Measurements from ENCODE around the gene DMXL1.
"Not testable (repeated sequence)": the region's sequence is repeated elsewhere in the genome, so short reads cannot be mapped to it uniquely, and the experiment has no call there.

DMXL1 gene

GRCh38 chr5:119122474-119122873, 51.6 kb downstream of the DMXL1 start:
- DNase-seq (ENCODE audit: low read depth in 2 of 2): not testable (repeated sequence)

DNA sequence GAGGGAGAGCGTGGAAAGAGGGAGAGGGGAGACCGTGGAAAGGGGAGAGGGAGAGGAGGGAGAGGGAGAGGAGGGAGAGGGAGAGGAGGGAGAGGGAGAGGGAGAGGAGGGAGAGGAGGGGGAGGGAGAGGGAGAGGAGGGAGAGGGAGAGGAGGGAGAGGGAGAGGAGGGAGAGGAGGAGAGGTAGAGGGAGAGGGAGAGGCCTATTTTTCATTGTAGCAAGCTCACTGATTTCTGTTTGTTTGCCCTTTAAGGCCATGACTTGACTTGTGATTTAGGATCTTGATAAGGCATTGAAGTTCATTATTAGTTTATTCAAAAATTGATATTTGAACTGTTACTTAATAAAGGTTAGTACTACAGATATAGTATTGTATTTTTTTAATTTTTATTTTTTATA, 52.4 kb downstream of the DMXL1 start:
- DNase-seq (ENCODE audit: low read depth in 2 of 2): no peak

GRCh38 chr5:119129770-119130169, 58.9 kb downstream of the DMXL1 start:
- DNase-seq (ENCODE audit: low read depth in 2 of 2): no peak

- no peak for DNase-seq (ENCODE audit: low read depth in 2 of 2)
Observed at GRCh38 chr5:119131530-119132304, 60.8 kb downstream of the DMXL1 start.

DNA sequence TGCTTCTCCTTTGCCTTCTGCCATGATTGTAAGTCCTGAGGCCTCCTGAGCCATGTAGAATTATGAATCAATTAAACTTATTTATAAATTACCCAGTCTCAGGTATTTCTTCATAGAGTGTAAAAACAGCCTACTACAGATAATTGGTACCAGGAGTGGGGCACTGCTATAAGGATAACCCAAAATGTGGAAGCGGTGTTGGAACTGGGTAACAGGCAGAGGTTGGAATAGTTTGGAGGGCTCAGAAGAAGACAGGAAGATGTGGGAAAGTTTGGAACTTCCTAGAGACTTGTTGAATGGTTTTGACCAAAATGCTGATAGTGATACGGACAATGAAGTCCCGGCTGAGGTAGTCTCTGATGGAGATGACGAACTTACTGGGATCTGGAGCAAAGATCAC, 64.9 kb downstream of the DMXL1 start:
- DNase-seq (ENCODE audit: low read depth in 2 of 2): not testable (repeated sequence)

GRCh38 chr5:119136666-119137318, 65.9 kb downstream of the DMXL1 start:
- no peak for DNase-seq (ENCODE audit: low read depth in 2 of 2)

GRCh38 chr5:119153629-119154028, 82.7 kb downstream of the DMXL1 start:
- DNase-seq (ENCODE audit: low read depth in 2 of 2): no peak

DNA sequence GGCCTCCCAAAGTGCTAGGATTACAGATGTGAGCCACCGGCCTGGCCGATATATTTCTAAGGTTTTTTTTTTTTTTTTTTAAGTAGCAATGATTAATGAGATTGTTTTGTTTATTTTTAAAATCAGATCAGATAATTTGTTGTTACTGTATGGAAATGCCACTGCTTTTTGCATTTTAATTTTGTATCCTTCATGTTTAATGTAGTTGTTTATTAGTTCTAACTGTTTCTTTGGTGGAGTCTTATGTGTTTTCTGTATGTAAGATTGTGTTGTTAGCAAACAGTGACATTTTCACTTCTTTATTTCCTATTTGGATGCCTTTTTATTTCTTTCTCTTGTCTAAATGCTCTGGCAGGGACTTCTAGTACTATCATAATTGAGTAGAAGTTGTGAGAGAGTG, 87.3 kb downstream of the DMXL1 start:
- no peak for DNase-seq (ENCODE audit: low read depth in 2 of 2)

DNA sequence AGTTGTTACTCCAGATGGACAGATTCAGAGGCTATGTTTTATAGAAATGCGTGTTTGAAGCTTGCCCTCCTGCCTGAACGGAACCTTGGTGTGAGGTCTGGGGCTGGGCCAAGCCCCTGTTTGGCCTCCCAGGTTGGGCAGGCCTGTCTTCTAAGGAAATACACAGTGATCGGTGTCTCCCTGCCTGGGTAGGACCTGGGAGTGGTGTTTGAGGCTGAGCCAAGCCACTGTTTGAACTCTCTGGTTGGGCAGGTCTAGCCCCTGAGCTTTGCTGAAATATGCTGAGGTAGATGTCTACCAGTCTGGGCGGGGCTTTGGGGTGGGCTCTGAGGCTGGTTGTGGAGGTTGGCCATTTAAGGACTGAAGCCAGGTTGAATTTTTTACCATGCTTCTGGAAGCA, 90.5 kb downstream of the DMXL1 start:
- no peak for DNase-seq (ENCODE audit: low read depth in 2 of 2)

GRCh38 chr5:119166026-119166425, 95.1 kb downstream of the DMXL1 start:
- DNase-seq (ENCODE audit: low read depth in 2 of 2): no peak

DNA sequence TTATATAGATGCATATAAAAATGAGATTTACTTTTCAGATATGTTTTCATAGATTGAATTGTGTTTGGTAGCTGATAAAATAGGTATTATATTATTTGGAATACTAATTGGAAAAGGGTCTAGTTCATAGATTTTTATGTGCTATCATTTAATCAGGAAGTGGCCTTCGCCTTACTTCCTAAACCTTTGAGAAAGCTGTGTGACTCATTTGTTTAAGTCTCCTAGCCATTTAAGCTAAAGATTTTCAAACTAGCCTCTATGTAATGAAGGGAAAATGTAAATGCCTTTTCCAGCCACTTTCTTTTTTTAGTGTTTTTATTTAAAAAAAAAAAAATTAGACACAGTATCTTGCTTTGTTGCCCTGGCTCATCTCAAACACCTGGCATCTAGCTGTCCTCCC, 97.5 kb downstream of the DMXL1 start:
- DNase-seq (ENCODE audit: low read depth in 2 of 2): no peak

GRCh38 chr5:119171686-119172085, 100.8 kb downstream of the DMXL1 start:
- no peak for DNase-seq (ENCODE audit: low read depth in 2 of 2)

- no peak for DNase-seq (ENCODE audit: low read depth in 2 of 2)
Observed at GRCh38 chr5:119174578-119175163, 103.8 kb downstream of the DMXL1 start.

- DNase-seq (ENCODE audit: low read depth in 2 of 2): no peak
Observed at GRCh38 chr5:119176785-119177184, 105.9 kb downstream of the DMXL1 start.

DNA sequence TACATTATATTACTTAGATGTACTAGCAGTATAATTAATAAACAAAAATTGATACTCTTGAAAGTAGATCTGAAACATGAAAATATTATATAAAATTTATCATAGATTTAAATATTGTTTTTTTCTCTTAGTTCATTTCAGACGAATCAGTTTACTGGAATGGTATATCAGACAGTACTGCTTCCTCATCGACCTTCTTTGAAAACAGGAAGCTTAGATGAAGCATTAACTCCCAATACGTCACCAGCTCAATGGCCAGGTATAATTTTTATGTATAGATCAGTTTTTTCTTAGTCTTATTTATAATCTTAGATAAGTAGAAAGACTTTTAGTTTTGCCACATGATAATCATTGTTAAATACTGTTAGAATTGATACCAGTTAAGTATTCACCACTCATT, 106.3 kb downstream of the DMXL1 start:
- no peak for DNase-seq (ENCODE audit: low read depth in 2 of 2)

- no peak for DNase-seq (ENCODE audit: low read depth in 2 of 2)
Observed at GRCh38 chr5:119178435-119178834, 107.5 kb downstream of the DMXL1 start.

GRCh38 chr5:119179857-119180641, 109.2 kb downstream of the DMXL1 start:
- no peak for DNase-seq (ENCODE audit: low read depth in 2 of 2)

- not testable (repeated sequence) for DNase-seq (ENCODE audit: low read depth in 2 of 2)
Observed at GRCh38 chr5:119185512-119185911, 114.6 kb downstream of the DMXL1 start.

DNA sequence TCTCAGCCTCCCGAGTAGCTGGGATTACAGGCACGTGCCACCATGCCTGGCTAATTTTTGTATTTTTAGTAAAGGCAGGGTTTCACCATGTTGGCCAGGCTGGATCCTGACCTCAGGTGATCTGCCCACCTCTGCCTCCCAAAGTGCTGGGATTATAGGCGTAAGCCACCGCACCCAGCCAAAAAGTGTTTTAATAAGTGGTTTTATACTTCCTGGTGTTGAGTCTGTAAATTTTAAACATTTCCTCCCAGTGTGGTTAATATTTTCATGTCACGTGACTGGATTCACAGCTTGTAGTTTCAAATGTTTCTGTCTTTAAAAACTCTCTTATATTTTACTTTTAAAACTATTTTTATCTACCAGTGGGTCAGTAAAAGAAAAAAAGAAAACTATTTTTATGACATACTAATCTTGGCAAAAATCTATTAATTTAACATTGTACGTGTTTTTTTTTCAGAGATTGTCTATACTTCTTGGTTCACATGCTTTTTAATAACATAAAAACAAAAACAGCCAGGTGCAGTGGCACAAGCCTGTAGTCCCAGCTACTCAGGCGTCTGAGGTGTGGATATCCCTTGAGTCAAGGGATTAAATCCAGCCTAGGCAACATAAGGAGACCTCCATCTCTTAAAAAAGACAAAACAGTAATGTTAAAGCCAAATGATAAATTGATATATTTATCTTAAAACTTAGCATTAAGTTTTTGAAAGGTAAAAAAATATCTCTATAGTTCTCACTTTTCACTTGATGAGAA, 117.1 kb downstream of the DMXL1 start:
- DNase-seq (ENCODE audit: low read depth in 2 of 2): no peak

- no peak for DNase-seq (ENCODE audit: low read depth in 2 of 2)
Observed at GRCh38 chr5:119190470-119191095, 119.7 kb downstream of the DMXL1 start.

DNA sequence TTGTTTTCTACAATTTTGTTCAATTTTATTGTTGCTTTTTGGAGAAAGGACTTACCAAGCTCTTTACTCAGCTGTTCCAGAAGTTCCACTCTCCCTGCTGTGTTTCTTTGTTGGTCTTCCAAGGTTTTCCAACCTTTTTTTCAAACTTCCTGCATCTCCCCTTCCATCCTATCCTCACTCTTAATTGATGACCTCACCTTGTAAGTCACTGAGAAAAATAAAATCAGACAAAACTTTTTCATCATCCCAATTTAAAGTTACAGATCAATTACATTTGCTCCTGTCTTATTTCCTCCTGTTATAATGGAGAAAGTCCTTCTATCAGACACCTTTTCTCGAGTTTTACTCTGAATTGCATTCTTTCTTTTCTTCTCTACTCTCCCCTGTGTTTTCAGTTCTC, 121.1 kb downstream of the DMXL1 start:
- DNase-seq (ENCODE audit: low read depth in 2 of 2): no peak

Data from stimulated activated CD8-positive, alpha-beta memory T cell treated with anti-CD3 and anti-CD28 coated beads, Interleukin-2, amount 100 ng/mL, for 1 hour (primary cell).